Astrocyte of the spinal cord (primary cell): ENCODE measurements around the gene TMEFF1.

Experiments used
- DNase-seq: peaks from one replicate; pipeline ENCODE4 v3.0.0; 2011; ENCODE audit warnings: low read depth, low spot score
- H3K4me3 ChIP-seq: 2 replicates; pipeline ENCODE4 v1.5.1; 2011; ENCODE audit warnings: low read depth, mild to moderate bottlenecking, low read length, moderate library complexity
- CTCF ChIP-seq: IDR thresholded peaks from 2 replicates; pipeline ENCODE4 v1.5.1; 2012; ENCODE audit warnings: low read depth, mild to moderate bottlenecking, low read length, inconsistent platforms
- in situ Hi-C: cut with HindIII; loops from 2 replicates; pipeline ENCODE4 v1.10.0; 2017; ENCODE audit warnings: low sequenced_read_pairs

TMEFF1 gene

GRCh38 chr9:100447041-100447440 lies 25.9 kb upstream of the TMEFF1 start:
- no peak overlapping the region for H3K4me3 ChIP-seq
- in situ Hi-C loops: no loop called here
- TF ChIP-seq CTCF: no peak
- DNase-seq: no peak

DNA sequence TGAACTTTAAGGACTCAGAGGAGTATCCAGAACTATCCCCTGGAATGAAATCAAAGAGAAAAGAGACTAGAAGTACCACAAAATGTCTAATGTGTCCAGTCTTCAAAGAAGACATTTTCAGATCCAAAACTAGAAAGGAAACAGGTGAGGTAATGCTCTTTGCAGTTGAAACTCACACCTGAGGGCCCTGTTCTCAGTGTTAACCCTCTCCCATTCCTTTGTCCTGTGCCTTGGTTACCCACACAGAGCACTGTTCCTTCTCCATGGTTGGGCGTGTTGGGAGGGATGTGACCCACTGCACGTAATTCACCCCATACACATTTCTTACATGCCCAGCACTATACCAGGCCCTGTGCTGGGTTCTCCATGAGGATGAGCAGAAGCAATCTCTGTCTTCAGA lies 24.7 kb upstream of the TMEFF1 start:
- in situ Hi-C loops: no loop called here
- no peak overlapping the region for H3K4me3 ChIP-seq
- TF ChIP-seq CTCF: no peak

DNA sequence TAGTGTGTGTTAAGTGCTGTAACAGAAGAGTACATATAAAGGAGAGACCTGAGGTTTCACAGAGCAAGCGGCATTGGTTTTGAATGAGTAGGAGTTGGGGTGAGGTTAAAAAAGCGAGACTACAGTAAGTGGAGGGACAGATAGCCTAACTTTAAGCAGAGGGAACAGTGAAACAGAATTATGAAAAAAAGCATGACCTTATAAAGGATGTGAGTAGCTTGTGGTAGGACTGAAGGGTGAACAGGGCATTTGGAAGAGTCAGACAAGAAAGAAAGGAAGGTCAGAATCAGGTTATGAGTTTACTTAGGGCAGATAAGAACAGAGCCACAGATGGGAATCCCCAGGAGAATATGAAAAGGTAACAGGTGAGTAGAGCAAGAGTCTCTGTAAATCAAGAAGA lies 23.5 kb upstream of the TMEFF1 start:
- DNase-seq: no peak
- in situ Hi-C loops: no loop called here
- no peak overlapping the region for H3K4me3 ChIP-seq
- no peak for TF ChIP-seq CTCF

More for the DNA sequence above, 24.7 kb upstream of the TMEFF1 start:
- no peak for DNase-seq

DNA sequence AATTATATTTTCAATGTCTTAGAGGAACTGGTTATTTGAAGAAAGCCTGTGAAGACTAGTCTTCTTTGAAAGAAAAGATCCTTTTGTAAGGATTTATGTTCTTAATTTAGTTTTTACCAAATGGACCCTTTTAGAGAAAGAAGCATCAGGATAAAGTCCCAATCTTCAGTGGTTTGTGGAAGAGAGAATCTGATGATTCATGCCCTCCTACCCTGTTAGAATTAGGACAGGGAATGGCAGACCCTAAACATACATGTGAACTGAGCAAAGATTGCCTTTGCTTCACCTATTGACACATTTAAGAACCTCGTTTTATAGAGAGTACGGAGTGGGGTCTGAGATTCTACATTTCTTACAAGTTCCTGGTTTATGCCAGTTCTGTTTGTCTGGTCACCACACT lies 20.1 kb upstream of the TMEFF1 start:
- DNase-seq: no peak
- no peak for TF ChIP-seq CTCF
- in situ Hi-C loops: no loop called here
- H3K4me3 ChIP-seq: no peak overlapping the region

- TF ChIP-seq CTCF: no peak
- H3K4me3 ChIP-seq: no peak overlapping the region
- in situ Hi-C loops: no loop called here
- no peak for DNase-seq
Observed at GRCh38 chr9:100455470-100455869, 17.5 kb upstream of the TMEFF1 start.

DNA sequence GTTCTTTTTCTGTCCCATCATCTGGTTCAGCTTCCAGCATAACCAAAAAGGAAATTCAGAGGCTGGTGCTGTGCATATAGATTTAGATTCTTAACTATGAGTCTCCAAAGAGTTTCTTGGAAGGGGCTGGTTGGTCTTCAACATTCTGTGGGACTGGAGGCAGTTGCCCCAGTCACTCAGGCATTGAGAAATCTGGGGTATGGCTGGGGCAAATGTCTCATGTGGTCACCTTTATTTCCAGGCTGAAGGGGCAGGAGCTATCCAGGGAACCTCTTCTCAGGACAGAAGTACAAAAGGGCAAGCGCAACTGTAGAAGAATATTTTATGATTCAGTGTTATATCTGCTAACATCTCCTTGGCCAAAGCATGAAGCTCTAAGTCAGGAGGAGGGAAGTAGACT lies 15.4 kb upstream of the TMEFF1 start:
- DNase-seq: no peak
- TF ChIP-seq CTCF: no peak
- in situ Hi-C loops: no loop called here
- H3K4me3 ChIP-seq: no peak overlapping the region

GRCh38 chr9:100459963-100460362 lies 13.0 kb upstream of the TMEFF1 start:
- TF ChIP-seq CTCF: no peak
- DNase-seq: no peak
- in situ Hi-C loops: no loop called here
- no peak overlapping the region for H3K4me3 ChIP-seq
